ENCODE data around the gene PSD2.

PSD2 gene

GRCh38 chr5:139855946-139856540 is 60.4 kb downstream of the PSD2 start:
- in situ Hi-C loops (cut with HindIII; ENCODE audit: low pct_ligation_motif_present, low sequenced_read_pairs), result no loop called here

GRCh38 chr5:139856714-139857113 is 61.1 kb downstream of the PSD2 start:
- Histone ChIP-seq H3K27me3 (replicated peaks) (no peaks in the 10 kb centered on the region), H3K27ac (no peak overlapping the region)

More at GRCh38 chr5:139855946-139856540, 60.4 kb downstream of the PSD2 start:
- no peak for DNase-seq
- Histone ChIP-seq H3K4me3 (ENCODE audit: low read depth, low read length) (no peak overlapping the region), H3K36me3 (replicated peaks) (no peaks in the 10 kb centered on the region), H3K27ac (no peak overlapping the region), H3K27me3 (replicated peaks) (no peaks in the 10 kb centered on the region)
- no peak for TF ChIP-seq CTCF (IDR thresholded peaks at IDR 0.05; ENCODE audit: low read depth, low read length, missing control alignments)

GRCh38 chr5:139859013-139859412 is 63.4 kb downstream of the PSD2 start:
- no peaks in the 10 kb centered on the region for H3K36me3 ChIP-seq (replicated peaks)
- no peak overlapping the region for H3K27ac ChIP-seq
- no peak for DNase-seq
- no peak for TF ChIP-seq CTCF (IDR thresholded peaks at IDR 0.05; ENCODE audit: low read depth, low read length, missing control alignments)
- H3K27me3 ChIP-seq (replicated peaks), result no peaks in the 10 kb centered on the region
- no peak overlapping the region for H3K4me3 ChIP-seq (ENCODE audit: low read depth, low read length)
- in situ Hi-C loops (cut with HindIII; ENCODE audit: low pct_ligation_motif_present, low sequenced_read_pairs), result no loop called here

More at GRCh38 chr5:139856714-139857113, 61.1 kb downstream of the PSD2 start:
- no peak for TF ChIP-seq CTCF (IDR thresholded peaks at IDR 0.05; ENCODE audit: low read depth, low read length, missing control alignments)
- DNase-seq, result no peak
- in situ Hi-C loops (cut with HindIII; ENCODE audit: low pct_ligation_motif_present, low sequenced_read_pairs), result no loop called here
- no peaks in the 10 kb centered on the region for H3K36me3 ChIP-seq (replicated peaks)
- H3K4me3 ChIP-seq (ENCODE audit: low read depth, low read length), result no peak overlapping the region

- Histone ChIP-seq H3K27me3 (replicated peaks) (no peaks in the 10 kb centered on the region), H3K27ac (no peak overlapping the region), H3K4me3 (ENCODE audit: low read depth, low read length) (no peak overlapping the region), H3K36me3 (replicated peaks) (no peaks in the 10 kb centered on the region)
- no peak for TF ChIP-seq CTCF (IDR thresholded peaks at IDR 0.05; ENCODE audit: low read depth, low read length, missing control alignments)
- no peak for DNase-seq
- in situ Hi-C loops (cut with HindIII; ENCODE audit: low pct_ligation_motif_present, low sequenced_read_pairs), result no loop called here
Measured at GRCh38 chr5:139861021-139861888, 65.6 kb downstream of the PSD2 start.

- H3K36me3 ChIP-seq (replicated peaks), result no peaks in the 10 kb centered on the region
- H3K27me3 ChIP-seq (replicated peaks), result peaks cover 1% of the 10 kb centered on the region
- no peak overlapping the region for H3K27ac ChIP-seq
- in situ Hi-C loops (cut with HindIII; ENCODE audit: low pct_ligation_motif_present, low sequenced_read_pairs), result no loop called here
- DNase-seq, result no peak
- TF ChIP-seq CTCF (IDR thresholded peaks at IDR 0.05; ENCODE audit: low read depth, low read length, missing control alignments), result no peak
- no peak overlapping the region for H3K4me3 ChIP-seq (ENCODE audit: low read depth, low read length)
Measured at GRCh38 chr5:139861889-139862207, 66.2 kb downstream of the PSD2 start.

All from brain microvascular endothelial cell (primary cell).